HPDE6-E6E7 (cell line): ENCODE measurements around the gene UBTD1.
"Not testable (repeated sequence)": the region's sequence is repeated elsewhere in the genome, so short reads cannot be mapped to it uniquely, and the experiment has no call there.

Experiments used
- DNase-seq: peaks from one replicate; pipeline ENCODE4 v3.0.0; 2011; ENCODE audit warnings: missing footprints; ENCODE audit errors: extremely low spot score

UBTD1 gene, protein sequence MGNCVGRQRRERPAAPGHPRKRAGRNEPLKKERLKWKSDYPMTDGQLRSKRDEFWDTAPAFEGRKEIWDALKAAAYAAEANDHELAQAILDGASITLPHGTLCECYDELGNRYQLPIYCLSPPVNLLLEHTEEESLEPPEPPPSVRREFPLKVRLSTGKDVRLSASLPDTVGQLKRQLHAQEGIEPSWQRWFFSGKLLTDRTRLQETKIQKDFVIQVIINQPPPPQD

DNA sequence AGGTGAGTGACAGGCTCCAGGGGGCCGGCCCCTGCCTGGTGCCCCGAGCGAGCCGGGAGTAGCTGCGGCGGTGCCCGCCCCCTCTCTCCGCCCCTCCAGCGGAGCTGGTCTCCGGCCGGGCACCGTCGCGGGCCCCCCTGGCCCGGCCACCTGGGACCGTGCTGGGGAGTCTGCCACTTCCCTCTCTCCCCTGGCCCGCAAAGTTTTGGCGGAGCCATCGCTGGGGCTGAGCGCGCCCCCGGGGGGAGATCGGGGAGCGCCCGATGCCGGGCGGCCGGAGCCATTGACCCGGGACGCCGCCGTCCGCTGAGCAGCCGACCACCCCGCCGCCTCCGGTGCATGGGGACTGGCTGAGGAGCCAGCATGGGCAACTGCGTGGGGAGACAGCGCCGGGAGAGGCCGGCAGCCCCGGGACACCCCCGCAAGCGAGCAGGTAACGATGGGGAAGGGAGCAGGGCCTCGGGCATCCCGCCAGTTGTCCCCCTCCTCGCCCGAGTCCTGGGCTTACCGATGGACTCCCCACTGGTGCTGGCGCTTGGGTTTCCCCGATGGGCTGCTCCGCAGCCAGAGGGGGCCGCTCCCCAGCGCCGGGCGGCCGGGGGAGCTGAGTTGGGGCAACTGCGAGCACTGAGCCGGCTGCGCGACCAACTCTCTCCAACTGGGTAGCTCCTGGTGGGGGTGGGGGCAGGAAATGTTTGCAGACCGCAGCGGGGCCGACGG lies at the start of gene UBTD1:
UBTD1 (plus strand) TSS at position 84 of the 720 bp plus-strand sequence; CDS start at position 364, 280 bp downstream.
- DNase-seq, result peak; percentile 55

DNA sequence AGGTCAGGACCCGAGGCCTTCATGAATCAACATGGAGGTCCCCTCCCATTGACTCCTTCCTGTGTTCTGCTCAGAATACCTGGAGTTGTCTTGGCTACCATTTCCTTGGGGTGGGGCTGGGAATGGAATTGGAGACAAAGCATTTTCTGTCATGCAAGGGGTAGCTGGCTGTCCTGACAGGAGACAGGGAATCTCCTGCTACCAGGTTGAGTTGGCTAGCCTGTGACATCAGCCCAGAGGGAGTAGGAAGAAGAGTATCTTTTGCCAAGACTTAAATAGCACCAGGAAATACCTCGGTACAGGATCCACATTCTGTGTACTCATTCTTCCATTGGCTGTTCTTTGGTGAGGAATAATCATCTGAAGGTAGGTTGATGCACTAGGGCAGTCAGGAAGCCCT lies 47.9 kb upstream of the UBTD1 start:
- DNase-seq, result no peak

DNA sequence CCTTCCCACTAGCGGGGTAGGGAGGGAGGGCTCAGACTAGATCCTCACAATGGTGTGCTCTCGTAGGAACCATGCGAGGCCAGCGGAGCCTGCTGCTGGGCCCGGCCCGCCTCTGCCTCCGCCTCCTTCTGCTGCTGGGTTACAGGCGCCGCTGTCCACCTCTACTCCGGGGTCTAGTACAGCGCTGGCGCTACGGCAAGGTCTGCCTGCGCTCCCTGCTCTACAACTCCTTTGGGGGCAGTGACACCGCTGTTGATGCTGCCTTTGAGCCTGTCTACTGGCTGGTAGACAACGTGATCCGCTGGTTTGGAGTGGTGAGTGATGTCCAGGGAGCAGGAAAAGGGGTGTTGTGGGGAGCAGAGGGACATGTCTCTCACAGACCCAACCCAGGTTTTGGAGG lies 47.1 kb upstream of the UBTD1 start:
- no peak for DNase-seq

- no peak for DNase-seq
Observed at GRCh38 chr10:97452352-97452751, 46.4 kb upstream of the UBTD1 start.

GRCh38 chr10:97454330-97455036 lies 44.2 kb upstream of the UBTD1 start:
- no peak for DNase-seq

GRCh38 chr10:97456034-97456685 lies 42.6 kb upstream of the UBTD1 start:
- DNase-seq, result no peak

DNA sequence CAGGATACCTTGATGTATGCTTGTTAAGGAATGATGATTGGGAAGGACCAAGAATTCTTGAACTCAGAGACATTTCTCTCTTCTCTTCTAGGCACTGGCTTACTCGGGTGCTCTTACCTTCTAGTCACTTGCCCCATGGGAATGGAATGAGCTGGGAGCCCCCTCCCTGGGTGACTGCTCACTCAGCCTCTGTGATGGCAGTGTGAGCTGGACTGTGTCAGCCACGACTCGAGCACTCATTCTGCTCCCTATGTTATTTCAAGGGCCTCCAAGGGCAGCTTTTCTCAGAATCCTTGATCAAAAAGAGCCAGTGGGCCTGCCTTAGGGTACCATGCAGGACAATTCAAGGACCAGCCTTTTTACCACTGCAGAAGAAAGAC lies 42.0 kb upstream of the UBTD1 start:
- DNase-seq, result no peak

- no peak for DNase-seq
Observed at GRCh38 chr10:97459111-97459510, 39.6 kb upstream of the UBTD1 start.

- no peak for DNase-seq
Observed at GRCh38 chr10:97459933-97460332, 38.8 kb upstream of the UBTD1 start.

GRCh38 chr10:97462309-97462708 lies 36.4 kb upstream of the UBTD1 start:
- DNase-seq, result no peak

GRCh38 chr10:97463363-97464132 lies 35.2 kb upstream of the UBTD1 start:
- DNase-seq, result peak; percentile 61

DNA sequence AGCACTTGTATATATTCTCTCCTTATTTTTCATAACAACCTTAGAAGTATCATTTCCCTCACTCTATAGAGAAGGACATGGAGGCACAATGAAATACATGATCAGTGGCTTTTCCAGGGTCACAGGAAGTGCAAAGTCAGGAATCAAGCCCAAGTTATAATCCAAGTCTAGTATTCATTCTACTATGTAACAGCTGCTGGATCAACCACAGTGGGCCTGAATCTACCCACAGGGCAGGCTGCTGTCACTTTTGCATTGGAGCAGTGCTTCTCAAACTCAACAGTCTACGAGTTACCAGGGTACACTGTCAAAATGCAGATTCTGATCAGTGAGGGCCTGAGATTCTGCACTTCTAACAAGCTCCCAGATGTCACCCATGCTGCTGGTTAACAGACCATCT lies 34.5 kb upstream of the UBTD1 start:
- DNase-seq, result no peak

- DNase-seq, result no peak
Observed at GRCh38 chr10:97465982-97466381, 32.7 kb upstream of the UBTD1 start.

DNA sequence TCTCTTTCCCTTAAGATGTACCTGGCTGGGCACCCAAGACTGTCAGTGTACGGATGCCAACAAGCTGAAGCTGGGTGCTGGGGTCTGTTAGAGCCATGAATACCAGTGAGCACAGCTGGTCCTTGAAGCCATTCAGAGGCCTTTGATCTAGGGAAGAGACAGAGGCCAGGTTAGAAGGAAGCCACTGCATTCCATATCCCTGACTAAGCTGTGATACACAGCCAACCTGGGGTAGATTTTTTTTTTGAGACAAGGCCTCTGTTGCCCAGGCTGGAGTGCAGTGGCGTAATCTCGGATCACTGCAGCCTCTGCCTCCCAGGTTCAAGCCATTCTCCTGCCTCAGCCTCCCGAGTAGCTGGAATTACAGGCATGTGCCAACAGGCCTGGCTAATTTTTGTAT lies 32.0 kb upstream of the UBTD1 start:
- DNase-seq, result no peak

DNA sequence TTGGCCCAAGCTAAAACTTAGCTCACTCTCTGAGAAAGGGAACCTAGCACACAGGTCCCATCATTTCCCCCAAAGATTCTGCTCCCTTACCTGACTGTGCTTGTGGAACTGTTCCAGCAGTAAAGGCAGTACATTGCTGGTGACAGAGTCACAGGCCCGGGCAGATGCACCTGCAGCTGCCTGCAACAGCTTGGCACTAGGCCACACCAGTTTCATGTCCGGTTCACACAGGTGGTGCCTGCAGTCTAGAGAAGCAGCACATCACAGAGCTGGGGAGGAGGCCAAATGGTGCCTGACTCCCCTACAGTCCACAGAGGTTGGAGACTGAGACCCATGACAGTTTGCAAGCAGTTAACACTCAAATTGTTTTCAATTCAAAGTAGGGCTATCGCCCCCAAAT lies 30.6 kb upstream of the UBTD1 start:
- DNase-seq, result no peak

GRCh38 chr10:97468781-97469180 lies 29.9 kb upstream of the UBTD1 start:
- not testable (repeated sequence) for DNase-seq

GRCh38 chr10:97474918-97475317 lies 23.8 kb upstream of the UBTD1 start:
- no peak for DNase-seq

- no peak for DNase-seq
Observed at GRCh38 chr10:97475936-97476594, 22.7 kb upstream of the UBTD1 start.

GRCh38 chr10:97479410-97479809 lies 19.3 kb upstream of the UBTD1 start:
- DNase-seq, result not testable (repeated sequence)

GRCh38 chr10:97479939-97480338 lies 18.8 kb upstream of the UBTD1 start:
- no peak for DNase-seq

GRCh38 chr10:97481071-97481470 lies 17.7 kb upstream of the UBTD1 start:
- DNase-seq, result peak; percentile 43
